NCI-H146 treated with DMSO at 0.1 percent for 48 hours (cell line): ENCODE measurements around the gene FAM222A.
A peak's percentile ranks its signal among the peaks of the same experiment; 100 is the strongest.

Source experiments
- DNase-seq: peaks from one replicate; lab custom pipeline; 2025; ENCODE audit not compliant: unreplicated experiment; lab: John Stamatoyannopoulos, UW

The FAM222A gene

GRCh38 chr12:109724321-109724892, 10.8 kb downstream of the FAM222A start:
- DNase-seq, result no peak

DNA sequence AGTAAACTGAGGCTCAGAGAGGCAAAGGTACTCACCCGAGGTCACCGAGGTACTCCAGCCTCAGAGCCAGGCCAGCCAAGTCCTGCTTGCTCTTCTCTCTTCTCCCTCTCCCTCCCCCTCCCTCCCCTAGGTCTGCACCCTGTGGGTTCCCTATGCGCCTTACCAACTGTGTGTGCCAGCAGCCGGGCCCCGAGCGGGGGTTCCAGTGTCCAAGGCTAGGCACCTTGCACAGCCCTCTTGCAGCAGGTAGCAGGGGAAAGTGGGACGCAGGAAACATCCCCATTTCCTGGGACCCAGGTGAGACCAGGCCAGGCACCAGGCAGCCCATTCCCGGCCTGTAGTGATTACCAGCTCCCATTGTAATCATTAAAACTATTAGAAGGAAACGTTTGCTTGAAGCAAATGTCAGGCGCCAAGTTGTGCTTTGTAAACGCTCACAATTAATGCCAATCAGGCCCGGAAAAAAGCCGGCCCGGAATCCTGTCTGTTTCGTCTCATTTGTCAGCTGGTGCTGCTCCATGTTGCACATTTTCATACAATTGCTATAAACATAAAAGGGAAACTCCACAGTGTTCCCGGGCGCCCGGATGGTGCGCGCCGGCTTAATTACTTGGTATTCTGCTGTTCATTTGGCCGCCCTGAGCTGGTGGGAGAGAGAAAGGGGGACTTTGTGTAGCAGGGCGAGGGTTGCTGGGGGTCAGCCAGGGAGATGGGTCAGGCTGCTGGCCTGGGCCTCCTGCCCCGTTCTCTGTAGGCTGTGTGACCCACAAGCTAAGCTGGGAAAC, 11.9 kb downstream of the FAM222A start:
- no peak for DNase-seq

DNA sequence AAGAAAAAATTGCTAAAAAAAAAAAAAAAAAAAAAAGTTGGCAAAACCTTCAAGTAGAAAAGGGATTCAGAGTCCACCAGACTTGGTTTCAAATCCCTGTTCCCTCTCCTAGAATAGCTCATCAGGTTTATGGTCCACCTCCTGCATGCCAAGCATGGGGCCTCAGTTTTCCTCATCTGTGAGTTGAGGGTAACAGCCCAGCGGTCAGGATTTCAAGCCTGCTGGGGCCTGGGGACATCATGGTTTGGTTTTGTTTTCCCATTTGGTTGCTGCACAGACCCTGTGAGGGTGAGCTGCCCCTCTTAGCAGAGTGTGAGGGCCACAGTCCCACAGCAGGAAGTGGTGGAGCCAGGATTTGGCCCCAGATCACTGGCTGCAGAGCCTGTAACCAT, 12.5 kb downstream of the FAM222A start:
- DNase-seq, result no peak

- no peak for DNase-seq
Observed at GRCh38 chr12:109726511-109727038, 12.9 kb downstream of the FAM222A start.

- no peak for DNase-seq
Observed at GRCh38 chr12:109727039-109727723, 13.6 kb downstream of the FAM222A start.

DNA sequence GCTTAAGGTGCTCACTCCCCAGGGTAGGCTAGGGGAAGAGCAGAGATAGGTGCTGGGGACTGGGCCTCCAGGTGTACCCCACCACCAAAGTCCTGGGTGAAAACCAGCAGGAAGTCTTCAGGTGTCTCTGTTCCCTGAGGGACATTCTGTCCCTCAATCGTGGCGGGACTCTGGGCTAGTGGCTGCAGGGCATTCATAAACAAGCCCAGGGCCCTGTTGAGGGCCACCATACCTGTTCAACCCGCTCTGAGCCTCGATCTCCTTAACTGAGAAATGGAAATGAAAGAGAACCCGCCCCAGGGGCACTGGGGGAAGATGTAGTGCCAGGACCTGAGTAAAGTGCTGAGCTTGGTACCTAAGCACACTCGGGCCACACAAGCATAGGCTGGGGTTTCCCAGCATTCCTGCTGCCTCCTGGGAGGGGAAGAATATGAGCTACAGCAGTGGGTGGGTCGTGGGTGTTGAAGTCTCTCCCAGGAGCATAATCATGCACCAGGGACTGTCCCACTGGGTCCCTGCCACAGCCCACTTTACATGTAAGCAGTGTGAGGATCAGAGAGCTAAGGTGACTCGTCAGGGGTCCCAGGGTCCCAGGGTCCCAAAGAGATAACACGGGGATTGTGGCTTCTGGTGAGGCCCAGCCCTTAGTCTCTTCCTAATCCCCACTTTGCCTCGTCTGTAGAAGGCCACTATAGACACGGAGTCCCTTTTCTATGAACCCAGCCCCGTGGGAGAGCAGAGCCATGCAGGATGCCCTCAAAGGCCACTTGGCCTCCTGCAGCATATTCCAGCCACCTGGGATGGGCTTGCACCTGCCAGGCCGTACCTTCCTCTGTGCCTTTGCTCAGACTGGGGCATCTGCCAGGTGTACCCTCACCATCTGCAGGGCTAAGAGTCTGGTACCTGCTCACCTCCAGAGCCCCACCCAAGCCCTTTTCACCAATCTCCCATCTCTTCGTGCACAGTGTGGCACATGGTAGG, 14.4 kb downstream of the FAM222A start:
- DNase-seq, result no peak

DNA sequence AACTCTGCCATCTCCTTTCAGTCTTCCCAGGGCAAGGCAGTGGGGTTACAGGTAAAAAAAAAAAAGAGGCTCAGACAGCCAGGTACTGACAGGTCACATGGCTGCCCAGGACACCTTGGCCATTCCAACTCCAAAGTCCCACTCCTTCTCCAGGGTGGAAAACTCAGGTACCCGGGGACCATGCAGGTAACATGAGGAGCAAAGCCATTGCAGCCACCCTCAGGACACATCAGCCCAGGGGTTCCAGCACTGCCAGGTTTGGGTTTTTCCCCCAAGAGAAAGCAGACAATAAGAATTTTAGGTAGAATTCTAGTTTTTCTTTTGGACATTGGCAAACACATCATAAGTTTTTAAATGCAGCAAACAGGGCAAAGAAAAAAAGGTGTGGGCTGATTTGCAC, 15.3 kb downstream of the FAM222A start:
- no peak for DNase-seq

DNA sequence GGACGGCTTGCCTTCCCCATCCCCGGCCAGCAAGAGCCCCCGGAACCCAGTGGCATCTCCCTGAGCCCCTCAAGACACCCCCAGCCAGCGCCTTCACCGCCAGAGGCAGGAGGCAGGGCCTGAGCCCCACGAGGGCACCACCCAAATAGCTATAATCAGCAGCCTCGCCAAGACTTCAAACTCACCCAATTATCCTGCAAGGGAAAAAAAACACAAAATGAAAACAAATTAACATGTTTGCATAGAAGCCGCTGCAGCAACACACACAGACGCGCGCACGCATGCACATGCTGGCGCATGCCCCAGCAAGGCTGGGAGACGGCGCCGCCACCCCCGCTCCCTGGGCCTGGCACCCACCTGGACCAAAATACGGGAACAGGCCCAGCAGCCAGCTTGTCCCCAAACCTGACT, 15.8 kb downstream of the FAM222A start:
- no peak for DNase-seq

DNA sequence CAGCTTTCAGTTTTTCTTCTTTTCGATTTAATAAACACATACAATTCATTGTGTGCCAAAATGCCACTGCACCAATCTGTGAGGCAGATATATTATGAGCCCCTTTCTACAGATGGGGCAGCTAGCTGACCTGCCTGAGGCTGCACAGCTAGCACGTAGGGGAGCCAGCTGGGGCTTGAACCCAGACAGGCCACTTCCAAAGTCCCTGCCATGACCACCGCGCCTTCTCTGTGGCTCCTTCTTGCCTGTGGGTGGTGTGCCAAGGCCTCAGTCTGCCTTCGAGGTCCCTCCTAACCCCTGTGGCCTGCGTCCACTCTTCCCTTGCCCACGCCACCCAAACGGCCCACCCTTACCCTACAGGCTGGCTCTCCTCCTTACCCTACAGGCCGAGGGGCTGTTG, 16.2 kb downstream of the FAM222A start:
- DNase-seq, result no peak

DNA sequence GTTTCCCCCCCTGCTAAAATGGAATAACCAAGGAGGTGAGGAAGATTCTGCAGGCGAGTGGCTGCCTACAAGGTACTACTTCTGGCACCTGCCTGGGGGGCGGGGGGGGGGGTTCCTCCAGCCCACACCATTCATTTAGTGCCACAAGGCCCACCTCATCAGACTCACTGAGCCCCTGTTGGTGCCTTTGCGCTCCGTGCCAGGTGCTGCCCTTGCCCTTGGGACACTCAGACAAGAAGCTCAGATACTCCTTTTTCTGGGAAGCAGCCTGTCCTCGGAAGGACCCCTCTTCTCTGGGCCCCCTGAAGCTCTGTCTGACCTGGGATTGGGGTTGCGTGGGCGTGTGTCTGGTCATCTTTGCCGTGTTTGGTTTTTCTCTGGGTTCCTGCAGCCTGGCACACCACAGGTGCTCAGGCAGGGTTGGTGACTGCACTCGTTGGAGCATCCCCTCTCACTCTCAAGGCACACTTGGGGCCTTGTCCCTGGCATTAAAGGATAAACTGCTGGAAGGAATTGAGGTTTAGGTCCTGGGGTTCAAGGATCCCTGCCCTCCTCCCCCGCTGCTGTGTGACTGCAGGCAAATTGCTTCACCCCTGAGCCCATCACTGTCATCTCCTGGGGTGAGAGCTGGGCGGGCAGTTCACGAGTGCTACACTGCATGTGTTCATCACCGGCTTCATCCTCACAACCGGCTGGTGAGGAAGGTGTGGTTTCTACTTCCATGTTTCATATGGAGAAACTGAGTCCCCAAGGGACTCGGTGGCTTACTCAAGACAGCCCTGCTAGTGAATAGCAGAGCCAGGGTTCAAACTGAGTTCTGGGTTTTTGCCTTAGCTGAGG, 16.9 kb downstream of the FAM222A start:
- DNase-seq, result no peak

GRCh38 chr12:109731231-109731731, 17.7 kb downstream of the FAM222A start:
- DNase-seq, result no peak

GRCh38 chr12:109731806-109732205, 18.2 kb downstream of the FAM222A start:
- DNase-seq, result no peak

GRCh38 chr12:109732321-109733305, 19.0 kb downstream of the FAM222A start:
- DNase-seq, result no peak

DNA sequence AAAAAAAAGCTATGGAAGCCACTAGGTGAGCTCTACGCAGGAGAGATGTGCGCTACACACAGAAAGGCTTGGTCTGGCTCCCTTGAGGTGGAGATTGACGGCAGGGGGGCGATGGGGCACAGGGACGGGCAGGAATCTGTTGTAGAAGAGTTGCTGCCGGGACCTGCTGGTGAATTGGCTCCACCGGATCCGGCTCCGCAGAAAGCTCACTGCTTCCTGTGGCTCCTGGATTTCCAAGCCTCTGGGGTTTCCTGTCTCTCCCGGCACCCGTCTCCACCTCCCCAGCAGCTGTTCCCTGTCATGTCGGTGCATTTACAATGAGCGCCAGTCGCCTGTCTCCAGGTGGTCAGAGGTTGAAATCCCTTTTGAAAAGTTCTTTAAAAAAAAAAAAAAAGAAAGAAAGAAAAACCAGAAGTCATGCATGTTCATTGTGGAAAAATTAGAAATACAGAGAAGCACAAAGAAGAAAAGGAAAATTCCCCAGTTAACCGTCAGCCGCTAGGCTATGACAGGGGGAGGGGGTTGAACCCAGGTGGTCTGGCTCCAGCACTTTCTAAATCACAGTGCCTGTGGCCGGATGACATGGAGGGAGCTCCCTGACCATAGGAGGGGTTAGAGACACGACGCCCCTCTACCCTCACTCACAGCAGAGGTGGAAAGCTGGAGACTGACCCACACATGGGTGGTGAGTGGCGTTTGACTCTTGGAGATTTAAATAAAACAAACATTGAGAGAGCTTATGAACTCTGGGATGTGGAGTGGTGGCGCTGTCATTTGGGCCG, 20.8 kb downstream of the FAM222A start:
- DNase-seq, result peak; percentile 50

DNA sequence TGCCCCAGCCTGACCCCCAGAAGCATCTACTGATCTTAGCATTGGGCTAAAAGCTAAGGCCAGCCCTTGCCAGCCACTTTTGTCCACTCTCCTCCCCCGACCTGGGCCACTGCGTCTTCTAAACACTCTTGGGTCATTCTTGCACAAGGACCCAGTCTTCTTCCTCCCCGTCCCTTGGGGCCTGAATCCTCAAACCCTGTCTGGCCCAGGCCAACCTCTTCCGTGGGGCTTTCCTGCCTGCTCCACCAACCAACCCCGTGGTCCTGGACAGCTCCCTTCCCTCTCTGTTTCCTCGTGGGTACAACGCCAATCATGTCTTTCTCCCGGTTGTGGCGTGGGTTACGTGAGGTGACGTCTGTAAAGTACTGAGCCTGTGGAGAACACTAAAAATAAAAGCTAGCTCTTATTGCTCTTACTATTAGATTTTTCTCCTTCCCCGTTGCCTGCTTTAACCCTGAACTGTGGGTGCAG, 21.5 kb downstream of the FAM222A start:
- no peak for DNase-seq

DNA sequence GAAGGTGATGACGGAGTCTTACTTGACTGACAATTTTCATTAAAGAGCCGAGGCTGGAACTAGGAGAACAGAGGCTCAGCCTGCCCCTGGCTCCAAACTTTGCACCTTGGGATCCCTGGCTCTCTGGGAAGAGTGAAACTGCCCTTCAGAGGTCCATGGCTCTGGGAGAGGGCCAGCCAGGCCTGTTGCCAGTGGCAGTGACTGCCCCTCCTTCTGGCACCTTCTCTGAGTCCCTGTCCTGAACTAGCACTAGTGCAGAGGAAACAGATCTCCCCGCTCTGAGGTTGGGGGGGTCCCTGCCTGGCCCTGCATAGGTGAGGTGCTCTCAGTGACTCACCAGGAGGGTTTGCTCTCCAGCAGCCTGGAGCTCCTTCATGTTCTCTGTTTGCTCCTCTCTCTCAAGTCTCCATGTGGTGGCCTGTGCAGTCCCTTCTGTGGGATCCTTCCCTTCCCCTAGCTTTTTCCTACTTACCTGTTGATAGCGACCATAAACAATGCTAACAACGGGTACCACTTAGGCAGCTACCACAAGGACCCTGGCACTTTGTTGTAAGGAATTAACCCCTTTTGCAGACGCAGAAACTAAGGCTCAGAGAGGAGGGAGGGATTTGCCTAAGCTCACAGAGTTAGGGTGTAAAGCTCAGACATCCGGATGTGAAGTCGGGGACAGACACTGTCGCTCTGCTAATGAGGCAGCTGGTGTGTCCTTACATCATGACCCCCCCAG, 22.4 kb downstream of the FAM222A start:
- DNase-seq, result no peak

GRCh38 chr12:109736552-109737108, 23.0 kb downstream of the FAM222A start:
- no peak for DNase-seq
